Astrocyte of the spinal cord (primary cell): Measurements from ENCODE around the gene ZIC4.

Source experiments
- DNase-seq: peaks from one replicate; pipeline ENCODE4 v3.0.0; 2011; ENCODE audit warnings: low read depth, low spot score
- H3K4me3 ChIP-seq: 2 replicates; pipeline ENCODE4 v1.5.1; 2011; ENCODE audit warnings: low read depth, mild to moderate bottlenecking, low read length, moderate library complexity
- in situ Hi-C: cut with HindIII; loops from 2 replicates; pipeline ENCODE4 v1.10.0; 2017; ENCODE audit warnings: low sequenced_read_pairs
- TF ChIP-seq, protein P1 (sequence below): IDR thresholded peaks from 2 replicates; pipeline ENCODE4 v1.5.1; 2012; ENCODE audit warnings: low read depth, mild to moderate bottlenecking, low read length, inconsistent platforms

Gene ZIC4

DNA sequence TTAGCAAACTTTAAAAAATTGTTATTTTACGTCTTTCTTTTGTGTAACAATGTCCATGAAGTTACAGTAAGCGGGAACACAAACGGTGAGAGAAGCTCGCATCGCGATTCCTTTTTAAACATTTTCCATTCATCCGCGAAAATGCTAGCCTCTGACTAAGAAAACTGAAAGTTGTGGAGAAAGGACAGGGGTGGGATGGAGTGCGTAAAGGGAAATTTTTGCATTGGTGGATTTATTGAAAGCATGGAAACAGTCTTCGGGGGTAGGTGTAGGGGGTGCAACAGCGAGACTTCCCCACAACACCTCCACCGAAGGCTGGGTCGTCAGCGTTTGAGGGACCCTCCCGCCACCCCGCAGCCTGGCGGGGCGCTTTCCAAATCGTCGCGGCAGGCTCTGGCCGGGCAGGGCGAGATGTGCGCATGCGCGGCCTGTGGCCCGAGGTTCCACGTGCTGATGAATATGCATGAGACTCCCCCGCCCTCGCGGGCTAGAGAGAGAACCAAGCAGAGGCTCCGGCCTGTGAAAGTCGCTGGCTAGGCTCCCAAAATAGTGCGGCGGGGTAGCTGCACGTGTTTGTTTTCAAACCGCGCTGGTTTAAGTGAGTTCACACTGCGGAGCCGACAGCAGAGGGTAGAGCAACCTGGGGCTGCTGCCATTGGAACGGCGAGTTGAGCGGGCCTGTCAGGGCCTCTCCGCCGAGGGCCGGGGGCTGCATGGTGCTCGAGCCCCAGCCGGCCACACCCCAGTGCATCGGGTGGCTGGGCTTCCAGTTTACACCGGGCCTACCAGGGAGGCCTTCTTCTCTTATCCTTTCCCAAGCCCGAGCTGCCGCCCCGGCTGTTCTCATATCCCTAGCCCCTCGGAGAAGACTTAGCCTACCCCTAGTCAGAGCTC, 12.7 kb upstream of the ZIC4 start:
- peak; percentile 99 for DNase-seq
- in situ Hi-C loops, result no loop called here
- TF ChIP-seq, protein P1, sequence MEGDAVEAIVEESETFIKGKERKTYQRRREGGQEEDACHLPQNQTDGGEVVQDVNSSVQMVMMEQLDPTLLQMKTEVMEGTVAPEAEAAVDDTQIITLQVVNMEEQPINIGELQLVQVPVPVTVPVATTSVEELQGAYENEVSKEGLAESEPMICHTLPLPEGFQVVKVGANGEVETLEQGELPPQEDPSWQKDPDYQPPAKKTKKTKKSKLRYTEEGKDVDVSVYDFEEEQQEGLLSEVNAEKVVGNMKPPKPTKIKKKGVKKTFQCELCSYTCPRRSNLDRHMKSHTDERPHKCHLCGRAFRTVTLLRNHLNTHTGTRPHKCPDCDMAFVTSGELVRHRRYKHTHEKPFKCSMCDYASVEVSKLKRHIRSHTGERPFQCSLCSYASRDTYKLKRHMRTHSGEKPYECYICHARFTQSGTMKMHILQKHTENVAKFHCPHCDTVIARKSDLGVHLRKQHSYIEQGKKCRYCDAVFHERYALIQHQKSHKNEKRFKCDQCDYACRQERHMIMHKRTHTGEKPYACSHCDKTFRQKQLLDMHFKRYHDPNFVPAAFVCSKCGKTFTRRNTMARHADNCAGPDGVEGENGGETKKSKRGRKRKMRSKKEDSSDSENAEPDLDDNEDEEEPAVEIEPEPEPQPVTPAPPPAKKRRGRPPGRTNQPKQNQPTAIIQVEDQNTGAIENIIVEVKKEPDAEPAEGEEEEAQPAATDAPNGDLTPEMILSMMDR, result no peak
- peak overlapping the region; percentile 27 for H3K4me3 ChIP-seq

DNA sequence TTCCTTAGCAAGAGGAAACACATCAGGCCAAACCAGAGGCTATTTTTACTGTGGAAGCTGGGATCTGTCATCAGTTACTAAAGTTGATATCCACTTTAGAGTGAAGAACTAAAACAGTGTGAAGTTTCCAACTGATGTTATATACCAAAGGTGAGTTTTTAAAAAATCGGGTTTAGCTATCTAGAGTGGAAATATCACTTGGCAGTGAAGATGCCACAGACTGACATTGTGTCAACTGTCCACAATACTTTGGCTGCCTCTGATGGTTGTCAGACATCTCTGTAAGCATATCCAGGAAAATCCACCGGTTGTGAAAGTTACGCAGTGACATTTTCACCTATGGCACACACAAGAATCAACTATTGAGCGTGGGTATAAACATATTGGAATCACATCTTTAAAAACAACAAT, 12.0 kb upstream of the ZIC4 start:
- in situ Hi-C loops, result no loop called here
- H3K4me3 ChIP-seq, result peak overlapping the region; percentile 27
- DNase-seq, result no peak
- TF ChIP-seq, protein P1, result no peak

DNA sequence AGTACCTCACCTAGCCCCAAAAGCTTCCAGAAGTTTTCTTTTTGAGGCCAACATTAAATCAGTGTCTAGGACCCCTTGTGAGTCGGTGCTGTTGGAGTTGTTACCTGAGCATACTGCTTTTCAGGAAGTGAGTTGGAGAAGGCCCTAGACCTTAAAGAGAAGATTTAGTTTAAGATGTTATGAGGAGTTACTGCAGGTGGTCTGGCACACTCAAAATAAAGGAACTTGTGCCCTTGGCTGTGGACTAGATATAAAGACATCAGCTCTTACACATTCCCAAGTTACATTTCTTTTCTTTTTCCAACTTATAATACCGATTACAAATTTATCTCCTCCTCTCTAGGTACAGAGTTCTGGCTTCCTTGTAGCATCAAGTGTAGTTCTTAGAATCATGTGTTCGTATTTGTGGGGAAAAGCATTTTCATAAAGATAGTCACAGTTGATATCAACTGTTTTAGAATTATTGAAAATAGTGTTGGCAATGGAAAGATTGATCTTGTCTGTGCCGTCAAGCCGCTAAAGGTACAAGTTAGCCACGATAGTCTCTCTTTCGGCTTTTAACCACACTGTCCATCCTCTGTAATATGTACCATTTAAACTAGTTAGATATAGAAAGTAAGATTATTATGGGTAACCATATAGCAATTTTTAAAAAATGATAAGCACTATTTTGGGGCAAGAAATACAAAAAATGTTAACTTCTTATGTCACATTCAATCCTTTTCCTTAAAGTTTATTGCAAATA, 11.4 kb upstream of the ZIC4 start:
- H3K4me3 ChIP-seq, result no peak overlapping the region
- in situ Hi-C loops, result no loop called here
- TF ChIP-seq, protein P1, result no peak
- DNase-seq, result peak; percentile 63

DNA sequence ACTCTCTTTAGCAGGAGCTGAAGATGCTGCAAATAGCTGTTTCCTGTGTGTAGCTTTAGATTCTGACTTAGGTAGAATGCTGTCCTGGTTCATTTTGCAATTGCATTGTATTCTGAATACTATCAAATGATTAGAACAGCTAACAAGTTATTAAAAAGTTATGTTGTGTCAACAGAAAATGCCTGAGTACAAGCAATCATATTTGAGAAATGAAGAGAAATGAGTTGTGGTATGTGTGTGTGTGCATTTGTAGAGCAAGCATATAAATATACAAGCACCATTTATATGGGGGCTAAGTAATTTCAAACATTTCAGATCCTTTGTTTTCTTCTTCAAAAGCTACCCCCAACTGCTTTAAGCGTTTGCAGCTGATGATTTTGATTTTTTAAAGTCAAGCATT, 10.6 kb upstream of the ZIC4 start:
- DNase-seq, result peak; percentile 63
- no peak overlapping the region for H3K4me3 ChIP-seq
- TF ChIP-seq, protein P1, result no peak
- in situ Hi-C loops, result no loop called here

DNA sequence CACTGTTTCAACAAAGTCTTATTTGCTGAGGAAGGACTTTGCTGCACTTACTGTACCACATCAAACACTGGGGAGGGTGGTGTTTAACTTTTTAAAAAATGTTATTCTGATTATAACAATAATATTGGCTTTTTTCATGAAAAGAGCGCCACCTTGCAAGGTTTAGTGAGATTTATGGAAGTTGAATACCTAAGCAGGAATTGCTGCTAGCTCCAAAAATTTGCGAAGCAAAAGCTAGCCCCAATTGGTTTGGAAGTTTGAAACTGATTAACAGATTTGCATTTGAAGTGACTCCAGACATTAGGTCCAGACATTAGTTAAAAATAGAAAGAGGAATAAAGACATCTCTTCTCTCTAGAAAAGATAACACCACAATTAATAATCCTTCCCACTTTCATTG, 9.5 kb upstream of the ZIC4 start:
- TF ChIP-seq, protein P1, result peak; percentile 34
- in situ Hi-C loops, result no loop called here
- H3K4me3 ChIP-seq, result no peak overlapping the region
- DNase-seq, result peak; percentile 65

DNA sequence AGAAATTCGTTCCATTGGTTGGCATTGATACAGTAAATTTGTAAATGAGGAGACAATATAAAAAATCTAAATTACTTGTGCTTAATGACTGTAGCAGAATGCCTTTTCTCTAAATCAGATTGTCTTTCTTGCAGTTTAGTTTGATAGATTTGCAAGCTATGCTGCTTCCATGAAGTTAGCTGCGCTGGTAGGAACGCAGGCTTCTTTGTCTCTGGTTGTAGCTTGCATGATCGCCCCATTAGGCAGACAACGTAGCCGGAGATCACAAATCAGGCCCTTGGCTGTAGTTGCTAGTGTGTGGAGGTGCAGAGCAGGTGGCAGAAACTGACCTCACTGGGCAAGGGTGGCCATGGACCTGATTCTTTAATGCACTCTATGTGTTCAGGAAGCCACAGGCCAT, 8.9 kb upstream of the ZIC4 start:
- in situ Hi-C loops, result no loop called here
- no peak for DNase-seq
- TF ChIP-seq, protein P1, result no peak
- peak overlapping the region; percentile 34 for H3K4me3 ChIP-seq
